BLaER1 treated with 17β-estradiol and CSF1 and Interleukin-3, amounts not matched to agents 10 nM and 100 nM (cell line): ENCODE measurements around the gene PCNX3.
A peak's percentile ranks its signal among the peaks of the same experiment; 100 is the strongest.

Source experiments
- H3K27ac ChIP-seq, 11 experiments: shearing (Covaris generic); formaldehyde crosslinking; 2 replicates each; pipeline ENCODE4 v1.8.1; 2022
- H3K27me3 ChIP-seq, 11 experiments: shearing (Covaris generic); formaldehyde crosslinking; 2 replicates each; pipeline ENCODE4 v1.8.1; 2022
- H3K36me3 ChIP-seq, 11 experiments: shearing (Covaris generic); formaldehyde crosslinking; 2 replicates each; pipeline ENCODE4 v1.8.1; 2022
- H3K4me1 ChIP-seq, 10 experiments: shearing (Covaris generic); formaldehyde crosslinking; 2 replicates each; pipeline ENCODE4 v1.8.1; 2022
- H3K4me2 ChIP-seq, 11 experiments: shearing (Covaris generic); formaldehyde crosslinking; 2 replicates each; pipeline ENCODE4 v1.8.1; 2022
- H3K4me3 ChIP-seq, 10 experiments: shearing (Covaris generic); formaldehyde crosslinking; 2 replicates each; pipeline ENCODE4 v1.8.1; 2022
- H3K9ac ChIP-seq, 11 experiments: shearing (Covaris generic); formaldehyde crosslinking; 2 replicates each; pipeline ENCODE4 v1.8.1; 2022
- H3K9me3 ChIP-seq, 11 experiments: shearing (Covaris generic); formaldehyde crosslinking; replicated peaks in 1 of 11; 2 replicates each; pipeline ENCODE4 v1.8.1; 2022
- H4K20me1 ChIP-seq, 11 experiments: shearing (Covaris generic); formaldehyde crosslinking; 2 replicates each; pipeline ENCODE4 v1.8.1; 2022
- Cebpa-rat ChIP-seq, 11 experiments: shearing (Covaris generic); IDR thresholded peaks; 2 replicates each; pipeline ENCODE4 v1.8.1; 2022

The PCNX3 gene

GRCh38 chr11:65617990-65618751, 2.6 kb downstream of the PCNX3 start:
- H3K4me1 ChIP-seq = peaks cover 25 to 37% (median 31%) of the 10 kb centered on the region in 10 experiments
- peaks cover 58 to 65% (median 63%) of the 10 kb centered on the region in 11 experiments for H3K36me3 ChIP-seq
- H3K9ac ChIP-seq = peak overlapping the region; percentile 76 to 93 (median 89); a peak in 21 of 22 replicates
- no peaks in the 10 kb centered on the region for H3K27me3 ChIP-seq
- peak overlapping the region in 5 of 11 experiments; percentile 8 to 53 (median 32); a peak in 7 of 22 replicates for H3K27ac ChIP-seq
- H3K4me2 ChIP-seq = peak overlapping the region in 10 of 11 experiments; percentile 91 to 100 (median 98); a peak in 18 of 22 replicates
- H3K4me3 ChIP-seq = peak overlapping the region in 6 of 10 experiments; percentile 2 to 98 (median 91); a peak in 3 of 20 replicates
- no peak for TF ChIP-seq Cebpa-rat (IDR thresholded peaks at IDR 0.05)
- peaks cover 8 to 80% (median 66%) of the 10 kb centered on the region in 11 experiments; a peak in 21 of 22 replicates for H4K20me1 ChIP-seq
- H3K9me3 ChIP-seq = no peaks in the 10 kb centered on the region

DNA sequence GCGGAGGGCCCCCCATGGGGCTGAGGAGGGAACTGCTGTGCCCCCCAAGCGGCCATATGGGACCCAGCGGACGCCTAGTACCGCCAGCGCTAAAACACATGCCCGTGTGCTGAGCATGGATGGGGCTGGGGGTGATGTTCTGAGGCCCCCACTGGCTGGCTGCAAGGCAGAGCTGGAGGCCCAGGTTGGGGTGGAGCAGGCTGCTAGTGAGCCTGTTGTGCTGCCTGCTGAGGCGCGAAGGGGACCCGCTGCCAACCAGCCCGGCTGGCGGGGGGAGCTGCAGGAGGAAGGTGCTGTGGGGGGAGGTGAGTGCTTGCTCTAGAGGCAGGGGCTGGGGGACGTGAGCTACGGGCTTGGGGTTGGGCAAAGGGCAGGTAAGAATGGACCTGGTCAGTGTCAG, 3.2 kb downstream of the PCNX3 start:
- H3K4me1 ChIP-seq = peaks cover 24 to 34% (median 29%) of the 10 kb centered on the region in 10 experiments
- peak overlapping the region in 9 of 11 experiments; percentile 46 to 100 (median 98); a peak in 17 of 22 replicates for H3K4me2 ChIP-seq
- peak overlapping the region in 2 of 10 experiments; percentile 2 to 90; a peak in 1 of 20 replicates for H3K4me3 ChIP-seq
- H3K27ac ChIP-seq = peak overlapping the region in 4 of 11 experiments; percentile 20 to 53 (median 35); a peak in 6 of 22 replicates
- peak overlapping the region; percentile 48 to 93 (median 89); a peak in 20 of 22 replicates for H3K9ac ChIP-seq
- H3K27me3 ChIP-seq = no peaks in the 10 kb centered on the region
- H3K36me3 ChIP-seq = peaks cover 64 to 71% (median 69%) of the 10 kb centered on the region in 11 experiments
- no peaks in the 10 kb centered on the region for H3K9me3 ChIP-seq
- TF ChIP-seq Cebpa-rat (IDR thresholded peaks at IDR 0.05) = no peak
- H4K20me1 ChIP-seq = peaks cover 6 to 80% (median 65%) of the 10 kb centered on the region in 11 experiments; a peak in 21 of 22 replicates

DNA sequence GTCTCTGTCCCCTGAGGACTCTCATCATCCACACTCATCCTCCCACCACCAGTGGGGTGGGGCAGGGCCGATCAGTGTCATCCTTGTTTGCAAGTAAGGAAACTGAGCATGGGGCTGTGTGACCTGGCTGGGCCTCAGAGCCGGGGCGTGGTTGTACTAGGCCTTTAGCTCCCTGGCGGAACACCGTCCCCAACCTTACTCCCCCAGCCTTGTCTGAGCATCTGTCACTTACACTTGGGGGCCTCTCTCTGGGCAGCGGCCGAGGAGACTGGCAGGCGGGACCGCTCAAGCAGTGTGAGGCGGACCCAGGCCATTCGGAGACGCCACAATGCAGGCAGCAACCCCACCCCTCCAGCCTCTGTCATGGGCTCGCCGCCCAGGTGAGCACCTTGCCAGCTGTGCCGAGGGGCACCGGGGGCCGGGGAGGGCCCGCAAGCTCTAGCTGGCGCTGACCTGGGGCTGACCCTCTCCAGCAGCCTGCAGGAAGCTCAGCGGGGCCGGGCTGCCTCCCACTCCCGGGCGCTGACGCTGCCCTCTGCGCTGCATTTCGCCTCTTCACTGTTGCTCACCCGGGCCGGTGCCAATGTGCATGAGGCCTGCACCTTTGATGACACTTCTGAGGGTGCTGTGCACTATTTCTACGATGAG, 3.8 kb downstream of the PCNX3 start:
- Histone ChIP-seq H3K27me3 (no peaks in the 10 kb centered on the region), H3K4me3 (no peak overlapping the region), H3K36me3 (peaks cover 71 to 78% (median 75%) of the 10 kb centered on the region in 11 experiments), H4K20me1 (peaks cover 6 to 86% (median 72%) of the 10 kb centered on the region in 11 experiments; a peak in 21 of 22 replicates), H3K4me2 (peak overlapping the region in 4 of 11 experiments; percentile 46 to 98 (median 94); a peak in 5 of 22 replicates), H3K9ac (peak overlapping the region; percentile 48 to 93 (median 89); a peak in 15 of 22 replicates), H3K9me3 (no peaks in the 10 kb centered on the region), H3K4me1 (peaks cover 24 to 40% (median 34%) of the 10 kb centered on the region in 10 experiments), H3K27ac (no peak overlapping the region)
- TF ChIP-seq Cebpa-rat (IDR thresholded peaks at IDR 0.05) = no peak

DNA sequence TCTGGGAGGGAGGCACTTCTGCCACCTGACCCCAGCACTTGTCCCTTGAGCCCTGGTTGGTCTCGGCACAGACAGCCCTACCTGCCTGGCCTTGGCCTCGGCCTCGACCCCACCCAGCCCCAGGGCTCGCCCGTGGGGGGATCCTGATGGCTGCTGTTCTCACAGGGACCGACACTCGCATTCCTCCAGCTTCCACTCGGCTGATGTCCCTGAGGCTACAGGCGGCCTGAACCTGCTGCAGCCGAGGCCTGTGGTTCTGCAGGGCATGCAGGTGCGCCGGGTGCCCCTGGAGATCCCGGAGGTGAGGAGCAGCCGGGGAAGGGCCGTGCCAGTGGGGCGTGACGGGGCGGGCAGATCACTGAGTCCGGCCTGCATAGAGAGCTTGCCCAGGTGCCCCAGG, 5.1 kb downstream of the PCNX3 start:
- peaks cover 6 to 97% (median 81%) of the 10 kb centered on the region in 11 experiments; a peak in 21 of 22 replicates for H4K20me1 ChIP-seq

DNA sequence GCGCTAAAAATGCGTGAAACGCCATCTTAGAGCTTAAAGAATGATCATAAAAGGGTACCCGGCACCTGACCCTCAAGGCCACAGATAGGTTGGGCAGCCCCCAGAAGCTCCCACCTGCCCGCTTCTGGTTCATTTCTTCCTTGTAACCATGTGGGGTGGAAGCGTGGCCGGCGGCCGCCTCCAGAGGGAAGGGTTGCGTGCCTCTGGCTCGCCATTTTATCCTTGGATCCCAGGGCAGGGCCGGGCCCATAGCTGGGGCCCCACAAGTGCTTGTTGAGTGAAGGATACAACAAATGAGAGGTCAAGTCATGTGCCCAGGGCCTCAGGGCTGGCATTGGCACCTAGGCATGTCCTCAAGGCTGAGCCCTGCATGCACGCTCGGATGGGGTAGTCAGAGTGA, 5.9 kb downstream of the PCNX3 start:
- TF ChIP-seq Cebpa-rat (IDR thresholded peaks at IDR 0.05) = no peak
- Histone ChIP-seq H3K4me3 (no peak overlapping the region), H3K36me3 (peaks cover 84 to 96% (median 92%) of the 10 kb centered on the region in 11 experiments), H3K4me2 (no peak overlapping the region), H4K20me1 (peaks cover 9 to 98% (median 81%) of the 10 kb centered on the region in 11 experiments; a peak in 21 of 22 replicates), H3K4me1 (peaks cover 24 to 57% (median 48%) of the 10 kb centered on the region in 10 experiments), H3K9me3 (no peaks in the 10 kb centered on the region), H3K9ac (0 out of 22 replicates have a peak overlapping the region, but pooled peaks of 1 of the 11 experiments have one; percentile 29), H3K27me3 (no peaks in the 10 kb centered on the region), H3K27ac (no peak overlapping the region)

More for the DNA sequence above, 5.1 kb downstream of the PCNX3 start:
- TF ChIP-seq Cebpa-rat (IDR thresholded peaks at IDR 0.05) = no peak
- Histone ChIP-seq H3K4me1 (peaks cover 24 to 52% (median 43%) of the 10 kb centered on the region in 10 experiments), H3K27me3 (no peaks in the 10 kb centered on the region), H3K9me3 (no peaks in the 10 kb centered on the region), H3K27ac (no peak overlapping the region), H3K36me3 (peaks cover 78 to 89% (median 85%) of the 10 kb centered on the region in 11 experiments), H3K4me2 (no peak overlapping the region), H3K9ac (peak overlapping the region in 2 of 11 experiments; percentile 10 to 84; a peak in 1 of 22 replicates), H3K4me3 (no peak overlapping the region)

- TF ChIP-seq Cebpa-rat (IDR thresholded peaks at IDR 0.05) = no peak
- H3K4me2 ChIP-seq = no peak overlapping the region
- no peak overlapping the region for H3K4me3 ChIP-seq
- no peaks in the 10 kb centered on the region for H3K9me3 ChIP-seq
- H4K20me1 ChIP-seq = peaks cover 11 to 98% (median 79%) of the 10 kb centered on the region in 11 experiments; a peak in 21 of 22 replicates
- H3K27ac ChIP-seq = no peak overlapping the region
- H3K4me1 ChIP-seq = peaks cover 18 to 53% (median 42%) of the 10 kb centered on the region in 10 experiments
- H3K9ac ChIP-seq = no peak overlapping the region
- peaks cover 89 to 98% (median 95%) of the 10 kb centered on the region in 11 experiments for H3K36me3 ChIP-seq
- no peaks in the 10 kb centered on the region for H3K27me3 ChIP-seq
Measured at GRCh38 chr11:65622011-65622410, 6.4 kb downstream of the PCNX3 start.

GRCh38 chr11:65623177-65623576, 7.6 kb downstream of the PCNX3 start:
- TF ChIP-seq Cebpa-rat (IDR thresholded peaks at IDR 0.05) = no peak
- Histone ChIP-seq H4K20me1 (peaks cover 4 to 95% (median 67%) of the 10 kb centered on the region in 11 experiments; a peak in 20 of 22 replicates), H3K36me3 (peaks cover 90 to 98% (median 95%) of the 10 kb centered on the region in 11 experiments), H3K4me2 (no peak overlapping the region), H3K4me3 (no peak overlapping the region), H3K9ac (peak overlapping the region in 2 of 11 experiments; percentile 10 to 35; a peak in 1 of 22 replicates), H3K27ac (no peak overlapping the region), H3K4me1 (peaks cover 7 to 41% (median 31%) of the 10 kb centered on the region in 10 experiments; a peak in 18 of 20 replicates), H3K27me3 (no peaks in the 10 kb centered on the region), H3K9me3 (no peaks in the 10 kb centered on the region)

- no peak overlapping the region for H3K4me3 ChIP-seq
- peak overlapping the region in 6 of 11 experiments; percentile 8 to 51 (median 31); a peak in 6 of 22 replicates for H3K9ac ChIP-seq
- H3K27ac ChIP-seq = no peak overlapping the region
- peaks cover 0 to 32% (median 22%) of the 10 kb centered on the region in 10 experiments; a peak in 14 of 20 replicates for H3K4me1 ChIP-seq
- H3K27me3 ChIP-seq = no peaks in the 10 kb centered on the region
- H3K4me2 ChIP-seq = peak overlapping the region in 3 of 11 experiments; percentile 23 to 48 (median 47); a peak in 3 of 22 replicates
- no peak for TF ChIP-seq Cebpa-rat (IDR thresholded peaks at IDR 0.05)
- no peaks in the 10 kb centered on the region for H3K9me3 ChIP-seq
- peaks cover 4 to 92% (median 59%) of the 10 kb centered on the region in 11 experiments; a peak in 20 of 22 replicates for H4K20me1 ChIP-seq
- H3K36me3 ChIP-seq = peaks cover 90 to 98% (median 95%) of the 10 kb centered on the region in 11 experiments
Measured at GRCh38 chr11:65623852-65624616, 8.5 kb downstream of the PCNX3 start.
